Measurements from ENCODE around the gene NCF4.

NCF4 gene

DNA sequence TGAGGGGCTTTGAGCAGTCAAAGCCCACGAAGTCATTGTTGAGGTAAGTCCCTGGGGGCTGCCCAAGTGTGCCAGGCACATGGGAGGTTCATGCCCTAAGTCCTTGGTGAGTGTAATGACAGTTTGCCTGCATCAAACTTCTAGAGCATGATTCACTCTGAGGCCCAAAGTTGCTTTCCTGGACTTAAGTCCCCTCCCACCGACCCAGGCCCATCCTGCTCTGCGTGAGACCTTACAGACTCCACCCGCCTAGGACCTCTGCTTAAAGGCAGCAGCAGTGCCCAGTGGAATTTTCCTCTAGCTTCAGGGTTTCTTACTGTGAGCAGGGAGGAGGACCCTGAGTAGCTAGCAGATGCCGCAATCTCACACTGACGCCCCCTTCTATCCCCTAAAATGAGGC, 38.2 kb upstream of the NCF4 start:
- no peak overlapping the region for H3K27ac ChIP-seq (ENCODE audit: low read depth, low read length)
- no peak overlapping the region for H3K4me3 ChIP-seq (ENCODE audit: low read depth in 1 of 2, low read length in 2 of 2)
- no peak overlapping the region for H3K9ac ChIP-seq (ENCODE audit: low read depth in 1 of 2, low read length in 2 of 2)
- H3K36me3 ChIP-seq (ENCODE audit: control insufficient read depth in 1 of 2, insufficient read depth in 2 of 2, low read length in 2 of 2) = no peaks in the 10 kb centered on the region
- H3K27me3 ChIP-seq (ENCODE audit: control insufficient read depth in 1 of 2, insufficient read depth in 2 of 2, low read length in 2 of 2) = peaks cover 15 to 30% of the 10 kb centered on the region in 2 donors
- H3K4me1 ChIP-seq (ENCODE audit: control insufficient read depth in 1 of 2, insufficient read depth in 2 of 2, low read length in 2 of 2) = no peaks in the 10 kb centered on the region
- H3K9me3 ChIP-seq (ENCODE audit: control insufficient read depth in 1 of 2, low read length in 2 of 2) = no peaks in the 10 kb centered on the region

DNA sequence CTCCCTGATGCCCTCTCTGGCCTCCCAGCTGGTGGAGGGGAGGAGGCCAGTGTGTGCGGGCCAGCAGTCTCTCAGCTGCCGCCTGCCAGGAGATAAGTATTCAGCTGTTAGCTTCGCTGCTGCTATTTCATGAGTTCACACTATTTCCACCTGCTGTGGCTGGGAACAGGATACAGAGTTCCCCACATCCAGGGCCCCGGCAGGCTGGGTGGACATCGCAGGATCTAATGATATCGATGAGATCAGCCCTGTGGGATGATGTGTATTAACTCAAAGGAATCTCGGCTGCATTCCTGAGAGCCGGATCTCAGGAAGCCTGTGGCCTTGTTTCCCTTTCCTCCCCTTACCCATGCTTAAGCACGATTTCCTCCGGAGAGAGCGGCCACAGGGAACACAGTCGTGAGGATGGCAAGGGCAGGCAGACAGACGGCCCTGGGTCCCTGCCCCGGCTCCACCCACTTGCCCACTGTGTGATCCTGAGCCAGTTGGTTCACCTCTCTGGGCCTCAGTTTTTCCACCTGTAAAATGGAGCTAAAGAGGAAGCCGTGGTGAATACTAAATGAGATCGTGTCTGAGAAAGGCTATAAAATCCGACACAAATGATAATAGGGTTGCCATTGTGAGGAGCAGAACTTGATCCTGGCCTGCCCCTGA, 37.5 kb upstream of the NCF4 start:
- H3K9ac ChIP-seq (ENCODE audit: low read depth in 1 of 2, low read length in 2 of 2) = no peak overlapping the region

DNA sequence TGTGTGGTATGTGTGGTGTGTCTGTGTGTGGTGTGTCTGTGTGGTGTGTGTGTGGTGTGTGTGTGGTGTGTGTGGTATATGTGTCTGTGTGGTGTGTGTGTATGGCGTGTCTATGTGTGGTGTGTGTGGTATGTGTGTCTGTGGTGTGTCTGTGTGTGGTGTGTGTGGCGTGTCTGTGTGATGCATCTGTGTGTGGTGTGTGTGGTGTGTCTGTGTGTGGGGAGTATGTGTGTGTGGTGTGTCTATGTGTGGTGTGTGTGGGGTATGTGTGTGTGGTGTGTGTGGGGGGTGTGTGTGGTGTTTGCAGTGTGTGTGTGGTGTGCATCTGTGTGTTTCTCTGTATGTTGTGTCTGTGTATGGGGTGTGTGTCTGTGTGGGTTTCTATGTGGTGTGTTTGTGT, 36.2 kb upstream of the NCF4 start:
- H3K4me1 ChIP-seq (ENCODE audit: control insufficient read depth in 1 of 2, insufficient read depth in 2 of 2, low read length in 2 of 2) = no peaks in the 10 kb centered on the region
- H3K9ac ChIP-seq (ENCODE audit: low read depth in 1 of 2, low read length in 2 of 2) = no peak overlapping the region
- no peak overlapping the region for H3K4me3 ChIP-seq (ENCODE audit: low read depth in 1 of 2, low read length in 2 of 2)
- H3K27me3 ChIP-seq (ENCODE audit: control insufficient read depth in 1 of 2, insufficient read depth in 2 of 2, low read length in 2 of 2) = peaks cover 0 to 10% of the 10 kb centered on the region in 2 donors
- no peaks in the 10 kb centered on the region for H3K9me3 ChIP-seq (ENCODE audit: control insufficient read depth in 1 of 2, low read length in 2 of 2)
- no peak overlapping the region for H3K27ac ChIP-seq (ENCODE audit: low read depth, low read length)
- no peaks in the 10 kb centered on the region for H3K36me3 ChIP-seq (ENCODE audit: control insufficient read depth in 1 of 2, insufficient read depth in 2 of 2, low read length in 2 of 2)

More for the DNA sequence above, 37.5 kb upstream of the NCF4 start:
- Histone ChIP-seq H3K27me3 (ENCODE audit: control insufficient read depth in 1 of 2, insufficient read depth in 2 of 2, low read length in 2 of 2) (peaks cover 8 to 23% of the 10 kb centered on the region in 2 donors), H3K36me3 (ENCODE audit: control insufficient read depth in 1 of 2, insufficient read depth in 2 of 2, low read length in 2 of 2) (no peaks in the 10 kb centered on the region), H3K27ac (ENCODE audit: low read depth, low read length) (no peak overlapping the region), H3K4me1 (ENCODE audit: control insufficient read depth in 1 of 2, insufficient read depth in 2 of 2, low read length in 2 of 2) (no peaks in the 10 kb centered on the region), H3K9me3 (ENCODE audit: control insufficient read depth in 1 of 2, low read length in 2 of 2) (no peaks in the 10 kb centered on the region), H3K4me3 (ENCODE audit: low read depth in 1 of 2, low read length in 2 of 2) (no peak overlapping the region)

DNA sequence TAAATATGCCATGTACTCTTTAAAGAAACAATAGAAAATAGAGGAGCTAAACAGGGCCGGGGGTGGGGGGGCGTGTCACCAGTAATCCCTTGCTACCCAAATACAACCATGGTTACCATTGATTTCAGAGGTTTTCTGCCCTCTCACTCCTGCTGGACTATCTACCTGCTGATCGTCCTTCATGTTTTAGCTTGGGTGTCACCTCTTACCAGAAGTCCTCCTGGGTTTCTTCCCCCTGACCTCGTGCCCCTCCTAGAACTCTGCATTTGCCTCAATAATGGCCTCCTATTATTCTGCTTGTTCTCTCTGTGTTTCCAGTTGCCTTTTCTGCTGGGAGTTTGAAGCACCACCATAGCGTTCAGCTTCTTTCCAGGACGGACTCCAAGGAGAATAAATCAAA, 34.5 kb upstream of the NCF4 start:
- Histone ChIP-seq H3K9ac (ENCODE audit: low read depth in 1 of 2, low read length in 2 of 2) (no peak overlapping the region), H3K36me3 (ENCODE audit: control insufficient read depth in 1 of 2, insufficient read depth in 2 of 2, low read length in 2 of 2) (no peaks in the 10 kb centered on the region), H3K27ac (ENCODE audit: low read depth, low read length) (no peak overlapping the region), H3K4me1 (ENCODE audit: control insufficient read depth in 1 of 2, insufficient read depth in 2 of 2, low read length in 2 of 2) (no peaks in the 10 kb centered on the region), H3K9me3 (ENCODE audit: control insufficient read depth in 1 of 2, low read length in 2 of 2) (no peaks in the 10 kb centered on the region), H3K4me3 (ENCODE audit: low read depth in 1 of 2, low read length in 2 of 2) (no peak overlapping the region), H3K27me3 (ENCODE audit: control insufficient read depth in 1 of 2, insufficient read depth in 2 of 2, low read length in 2 of 2) (peaks cover 0 to 7% of the 10 kb centered on the region in 2 donors)

DNA sequence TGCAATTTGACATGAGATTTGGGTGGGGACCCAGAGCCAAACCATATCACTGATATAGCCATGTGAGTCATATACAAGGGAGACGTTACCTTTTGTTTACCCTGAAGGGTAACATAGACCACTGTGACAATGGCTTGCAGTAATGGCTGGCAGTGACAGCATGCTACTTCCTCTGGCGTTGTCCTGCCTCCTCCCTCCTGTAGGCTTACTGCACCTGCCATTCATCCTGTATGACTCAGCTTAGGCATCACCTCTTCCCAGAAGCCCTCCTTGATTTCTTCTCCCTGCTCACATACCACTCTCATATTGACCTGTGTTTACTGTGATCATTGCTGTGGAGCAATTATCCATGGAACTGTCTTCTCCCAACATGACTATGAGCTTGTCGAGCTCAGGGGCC, 32.0 kb upstream of the NCF4 start:
- H3K9ac ChIP-seq (ENCODE audit: low read depth in 1 of 2, low read length in 2 of 2) = no peak overlapping the region
- H3K27me3 ChIP-seq (ENCODE audit: control insufficient read depth in 1 of 2, insufficient read depth in 2 of 2, low read length in 2 of 2) = peaks cover 0 to 7% of the 10 kb centered on the region in 2 donors
- H3K27ac ChIP-seq (ENCODE audit: low read depth, low read length) = no peak overlapping the region
- no peaks in the 10 kb centered on the region for H3K36me3 ChIP-seq (ENCODE audit: control insufficient read depth in 1 of 2, insufficient read depth in 2 of 2, low read length in 2 of 2)
- H3K4me3 ChIP-seq (ENCODE audit: low read depth in 1 of 2, low read length in 2 of 2) = no peak overlapping the region
- no peaks in the 10 kb centered on the region for H3K9me3 ChIP-seq (ENCODE audit: control insufficient read depth in 1 of 2, low read length in 2 of 2)
- H3K4me1 ChIP-seq (ENCODE audit: control insufficient read depth in 1 of 2, insufficient read depth in 2 of 2, low read length in 2 of 2) = no peaks in the 10 kb centered on the region

DNA sequence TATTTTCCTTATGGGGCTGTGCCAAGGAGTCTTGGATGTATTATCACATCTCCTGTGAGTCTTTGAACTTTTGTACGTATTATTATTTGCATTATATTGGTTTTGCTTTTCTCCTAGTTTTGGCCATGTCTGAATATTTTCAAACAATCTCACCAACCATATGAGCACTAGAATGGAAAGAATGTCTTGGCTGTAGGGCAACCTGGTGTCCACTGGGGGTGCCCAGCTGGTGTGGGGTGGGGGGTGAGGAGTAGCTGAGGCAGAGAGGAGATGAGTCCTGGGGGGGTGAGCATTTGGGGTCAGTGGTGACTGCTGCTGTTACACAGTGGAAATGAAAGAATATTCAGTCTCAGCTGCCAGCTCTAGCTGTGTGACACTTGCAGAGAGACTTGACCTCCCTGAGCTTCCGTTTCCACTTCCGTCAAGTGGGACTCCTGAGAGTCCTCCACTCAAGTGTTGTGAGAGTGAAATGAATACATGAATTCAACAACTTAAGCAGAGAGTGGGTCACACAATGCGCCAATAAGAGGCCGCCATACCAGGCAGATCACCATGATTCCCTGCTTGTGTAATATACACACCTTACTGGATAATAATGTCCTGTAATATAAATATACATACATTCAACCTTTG, 31.3 kb upstream of the NCF4 start:
- Histone ChIP-seq H3K27me3 (ENCODE audit: control insufficient read depth in 1 of 2, insufficient read depth in 2 of 2, low read length in 2 of 2) (peaks cover 0 to 7% of the 10 kb centered on the region in 2 donors), H3K9me3 (ENCODE audit: control insufficient read depth in 1 of 2, low read length in 2 of 2) (no peaks in the 10 kb centered on the region), H3K4me1 (ENCODE audit: control insufficient read depth in 1 of 2, insufficient read depth in 2 of 2, low read length in 2 of 2) (no peaks in the 10 kb centered on the region), H3K36me3 (ENCODE audit: control insufficient read depth in 1 of 2, insufficient read depth in 2 of 2, low read length in 2 of 2) (no peaks in the 10 kb centered on the region), H3K27ac (ENCODE audit: low read depth, low read length) (no peak overlapping the region), H3K4me3 (ENCODE audit: low read depth in 1 of 2, low read length in 2 of 2) (no peak overlapping the region), H3K9ac (ENCODE audit: low read depth in 1 of 2, low read length in 2 of 2) (no peak overlapping the region)

DNA sequence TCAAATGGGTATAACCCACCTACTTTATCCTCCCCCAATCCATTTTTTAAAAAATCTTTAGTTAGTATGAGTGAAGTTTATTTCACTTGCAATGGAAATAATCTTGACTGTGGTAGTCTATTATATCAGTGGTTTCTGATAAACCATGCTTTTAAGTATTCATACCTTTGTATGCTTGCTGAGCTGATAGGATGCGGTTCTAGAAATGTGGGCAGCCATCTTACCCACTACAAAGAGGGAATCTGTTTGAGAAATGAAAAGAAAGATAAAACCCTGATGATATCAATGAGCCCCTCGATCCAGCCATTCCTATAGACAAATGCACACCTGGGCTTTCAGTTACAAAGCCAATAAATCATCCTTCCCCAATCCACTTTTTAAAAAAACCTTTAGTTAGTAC, 30.2 kb upstream of the NCF4 start:
- H3K9ac ChIP-seq (ENCODE audit: low read depth in 1 of 2, low read length in 2 of 2) = no peak overlapping the region
- no peak overlapping the region for H3K27ac ChIP-seq (ENCODE audit: low read depth, low read length)
- H3K4me1 ChIP-seq (ENCODE audit: control insufficient read depth in 1 of 2, insufficient read depth in 2 of 2, low read length in 2 of 2) = no peaks in the 10 kb centered on the region
- no peaks in the 10 kb centered on the region for H3K9me3 ChIP-seq (ENCODE audit: control insufficient read depth in 1 of 2, low read length in 2 of 2)
- peaks cover 0 to 1% of the 10 kb centered on the region in 2 donors for H3K27me3 ChIP-seq (ENCODE audit: control insufficient read depth in 1 of 2, insufficient read depth in 2 of 2, low read length in 2 of 2)
- H3K4me3 ChIP-seq (ENCODE audit: low read depth in 1 of 2, low read length in 2 of 2) = no peak overlapping the region
- H3K36me3 ChIP-seq (ENCODE audit: control insufficient read depth in 1 of 2, insufficient read depth in 2 of 2, low read length in 2 of 2) = no peaks in the 10 kb centered on the region

DNA sequence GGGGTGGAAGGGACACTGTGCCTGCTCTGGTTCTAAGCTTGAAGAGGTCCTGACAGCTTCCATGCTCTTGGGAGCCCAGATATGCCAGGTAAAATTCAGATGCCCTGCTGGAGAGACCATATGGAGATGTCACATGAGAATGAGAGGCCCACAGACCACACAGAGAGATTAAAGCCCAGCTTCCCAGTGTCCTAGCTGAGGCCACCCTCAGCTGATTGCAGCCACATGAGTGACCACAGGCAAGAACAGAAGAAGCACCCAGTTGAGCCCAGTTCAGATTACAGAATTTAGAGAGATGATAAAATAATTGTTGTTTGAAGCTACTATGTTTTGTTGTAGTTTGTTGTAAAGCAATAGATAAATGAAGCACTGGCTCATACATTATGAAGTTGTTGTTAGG, 29.6 kb upstream of the NCF4 start:
- no peaks in the 10 kb centered on the region for H3K4me1 ChIP-seq (ENCODE audit: control insufficient read depth in 1 of 2, insufficient read depth in 2 of 2, low read length in 2 of 2)
- H3K4me3 ChIP-seq (ENCODE audit: low read depth in 1 of 2, low read length in 2 of 2) = no peak overlapping the region
- H3K36me3 ChIP-seq (ENCODE audit: control insufficient read depth in 1 of 2, insufficient read depth in 2 of 2, low read length in 2 of 2) = no peaks in the 10 kb centered on the region
- H3K27ac ChIP-seq (ENCODE audit: low read depth, low read length) = no peak overlapping the region
- no peaks in the 10 kb centered on the region for H3K9me3 ChIP-seq (ENCODE audit: control insufficient read depth in 1 of 2, low read length in 2 of 2)
- H3K27me3 ChIP-seq (ENCODE audit: control insufficient read depth in 1 of 2, insufficient read depth in 2 of 2, low read length in 2 of 2) = no peaks in the 10 kb centered on the region
- H3K9ac ChIP-seq (ENCODE audit: low read depth in 1 of 2, low read length in 2 of 2) = no peak overlapping the region

DNA sequence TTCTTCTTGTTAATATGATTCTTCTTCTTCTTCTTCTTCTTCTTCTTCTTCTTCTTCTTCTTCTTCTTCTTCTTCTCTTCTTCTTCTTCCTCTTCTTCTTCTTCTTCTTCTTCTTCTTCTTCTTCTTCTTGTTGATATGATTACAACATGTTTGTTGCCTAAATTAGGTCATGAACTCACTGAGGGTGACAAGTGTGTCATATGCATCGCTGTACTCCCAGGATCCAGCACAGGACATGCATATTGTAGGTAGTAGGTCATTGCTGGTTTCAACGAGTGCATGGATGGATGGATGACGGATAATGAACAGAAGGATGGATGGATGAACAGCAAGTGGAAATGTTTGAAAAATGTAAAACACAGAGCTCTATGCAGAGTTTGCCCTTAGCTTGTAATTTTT, 29.1 kb upstream of the NCF4 start:
- H3K4me1 ChIP-seq (ENCODE audit: control insufficient read depth in 1 of 2, insufficient read depth in 2 of 2, low read length in 2 of 2) = no peaks in the 10 kb centered on the region
- no peak overlapping the region for H3K27ac ChIP-seq (ENCODE audit: low read depth, low read length)
- no peaks in the 10 kb centered on the region for H3K36me3 ChIP-seq (ENCODE audit: control insufficient read depth in 1 of 2, insufficient read depth in 2 of 2, low read length in 2 of 2)
- no peaks in the 10 kb centered on the region for H3K27me3 ChIP-seq (ENCODE audit: control insufficient read depth in 1 of 2, insufficient read depth in 2 of 2, low read length in 2 of 2)
- no peak overlapping the region for H3K4me3 ChIP-seq (ENCODE audit: low read depth in 1 of 2, low read length in 2 of 2)
- H3K9me3 ChIP-seq (ENCODE audit: control insufficient read depth in 1 of 2, low read length in 2 of 2) = no peaks in the 10 kb centered on the region
- H3K9ac ChIP-seq (ENCODE audit: low read depth in 1 of 2, low read length in 2 of 2) = no peak overlapping the region

DNA sequence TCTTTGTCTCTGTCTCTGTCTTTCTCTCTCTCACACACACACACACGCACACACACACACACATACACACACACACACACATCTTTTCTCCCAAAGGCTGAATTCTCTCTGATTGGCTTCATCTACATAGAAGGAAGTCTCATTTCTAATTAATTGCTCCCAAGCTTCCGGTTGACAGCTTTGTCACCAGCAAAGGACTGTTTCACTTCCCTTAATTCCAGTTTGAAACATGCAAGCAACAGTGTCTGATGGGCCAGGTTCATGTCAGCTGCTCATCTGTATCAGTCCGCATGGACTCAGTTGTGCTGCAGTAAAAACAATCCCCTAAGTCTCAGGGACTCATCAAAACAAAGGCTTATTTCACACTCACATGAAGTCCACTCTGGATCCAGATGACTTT, 27.7 kb upstream of the NCF4 start:
- no peak overlapping the region for H3K9ac ChIP-seq (ENCODE audit: low read depth in 1 of 2, low read length in 2 of 2)
- no peaks in the 10 kb centered on the region for H3K9me3 ChIP-seq (ENCODE audit: control insufficient read depth in 1 of 2, low read length in 2 of 2)
- H3K27me3 ChIP-seq (ENCODE audit: control insufficient read depth in 1 of 2, insufficient read depth in 2 of 2, low read length in 2 of 2) = no peaks in the 10 kb centered on the region
- no peak overlapping the region for H3K27ac ChIP-seq (ENCODE audit: low read depth, low read length)
- H3K4me1 ChIP-seq (ENCODE audit: control insufficient read depth in 1 of 2, insufficient read depth in 2 of 2, low read length in 2 of 2) = no peaks in the 10 kb centered on the region
- no peak overlapping the region for H3K4me3 ChIP-seq (ENCODE audit: low read depth in 1 of 2, low read length in 2 of 2)
- H3K36me3 ChIP-seq (ENCODE audit: control insufficient read depth in 1 of 2, insufficient read depth in 2 of 2, low read length in 2 of 2) = no peaks in the 10 kb centered on the region
